T follicular helper cell (primary cell): ENCODE results near the gene DNAJB13.

Source experiments
- DNase-seq: peaks from one replicate; pipeline ENCODE4 v3.0.0-alpha.2; 2020; ENCODE audit warnings: low read depth

The DNAJB13 gene

DNA sequence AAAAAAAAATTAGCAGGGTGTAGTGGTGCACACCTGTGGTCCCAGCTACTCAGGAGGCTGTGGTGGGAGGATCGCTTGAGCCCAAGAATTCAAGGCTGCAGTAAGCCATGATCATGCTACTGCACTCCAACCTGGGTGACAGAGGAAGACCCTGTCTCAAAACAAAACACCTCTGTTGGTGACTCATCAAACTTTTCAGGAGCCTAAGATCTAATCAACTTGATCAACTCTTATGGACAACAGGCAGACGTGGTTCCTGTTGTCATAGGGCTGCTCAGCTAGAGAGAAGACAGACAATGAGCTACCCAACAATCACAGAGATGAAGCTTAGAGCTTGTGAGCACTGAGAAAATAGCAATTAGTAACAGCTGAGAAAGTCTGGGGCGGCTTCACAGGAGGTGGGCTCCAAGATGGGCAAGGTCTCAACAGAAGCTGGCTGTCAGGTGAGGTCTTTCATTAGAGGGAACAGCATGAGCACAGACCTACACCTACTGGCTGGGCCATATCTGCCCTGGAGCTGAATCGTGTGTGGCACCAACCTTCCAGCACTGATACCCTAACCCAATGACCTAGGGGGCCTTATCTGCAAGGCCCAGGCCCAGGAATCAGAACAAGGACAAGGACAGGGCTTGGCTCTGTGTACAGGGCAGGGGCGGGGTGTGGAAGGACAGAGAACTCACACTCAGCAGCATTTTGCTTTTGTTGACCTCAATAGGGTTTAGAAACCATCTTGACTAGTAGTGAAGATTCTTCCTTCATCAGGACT lies 65.3 kb downstream of the DNAJB13 start:
- no peak for DNase-seq

DNA sequence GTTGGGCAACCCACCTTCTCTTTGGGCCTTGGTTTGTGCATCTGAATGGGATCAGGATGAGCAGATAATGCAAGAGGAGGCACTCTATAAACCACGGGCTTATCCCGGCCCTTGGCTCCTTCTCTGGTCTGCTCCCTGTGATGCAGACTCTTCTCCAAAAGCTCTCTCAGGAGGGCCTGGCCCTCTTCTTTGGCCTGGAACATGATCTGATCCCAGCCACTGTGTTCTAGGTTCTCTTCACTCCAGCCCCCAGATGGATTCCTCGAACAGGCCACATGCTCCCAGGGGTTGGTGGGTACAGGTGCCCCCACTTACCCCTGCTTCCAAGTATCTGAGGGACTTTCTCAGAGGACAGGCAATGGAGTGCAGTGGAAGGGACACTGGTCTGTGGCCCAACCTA lies 66.8 kb downstream of the DNAJB13 start:
- DNase-seq = no peak

DNA sequence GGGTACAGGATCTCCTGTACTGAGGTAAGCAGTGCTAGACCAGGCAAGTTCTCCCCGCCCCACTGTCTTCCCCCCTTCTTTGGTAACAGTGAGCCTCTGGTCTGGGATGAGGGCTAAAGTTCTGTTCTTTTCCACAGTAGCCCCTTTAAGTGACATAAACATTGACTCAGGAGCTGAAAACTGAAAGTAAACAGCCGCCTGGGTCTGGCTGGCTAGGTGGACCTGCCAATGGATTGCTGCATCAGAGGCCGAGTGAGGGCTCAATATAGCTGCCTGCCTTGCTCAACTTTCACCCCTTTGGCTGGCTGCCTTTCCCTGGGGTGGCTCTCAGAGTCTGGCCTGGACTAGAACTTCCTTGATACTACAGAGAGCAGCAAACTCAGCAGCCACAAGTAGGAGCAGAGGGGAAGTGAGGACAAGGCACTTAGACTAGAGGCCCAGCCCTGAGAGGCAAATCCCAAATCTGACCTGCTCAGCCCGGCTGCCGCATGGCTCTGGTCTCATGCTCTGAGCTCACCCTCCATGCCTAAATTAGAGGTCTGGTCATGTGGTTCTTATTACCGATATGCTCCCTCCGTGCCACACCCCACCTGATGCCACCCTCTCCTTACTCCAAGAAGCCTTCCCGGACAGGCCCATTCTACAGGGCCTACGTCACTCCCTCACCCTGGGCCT lies 67.6 kb downstream of the DNAJB13 start:
- no peak for DNase-seq

DNA sequence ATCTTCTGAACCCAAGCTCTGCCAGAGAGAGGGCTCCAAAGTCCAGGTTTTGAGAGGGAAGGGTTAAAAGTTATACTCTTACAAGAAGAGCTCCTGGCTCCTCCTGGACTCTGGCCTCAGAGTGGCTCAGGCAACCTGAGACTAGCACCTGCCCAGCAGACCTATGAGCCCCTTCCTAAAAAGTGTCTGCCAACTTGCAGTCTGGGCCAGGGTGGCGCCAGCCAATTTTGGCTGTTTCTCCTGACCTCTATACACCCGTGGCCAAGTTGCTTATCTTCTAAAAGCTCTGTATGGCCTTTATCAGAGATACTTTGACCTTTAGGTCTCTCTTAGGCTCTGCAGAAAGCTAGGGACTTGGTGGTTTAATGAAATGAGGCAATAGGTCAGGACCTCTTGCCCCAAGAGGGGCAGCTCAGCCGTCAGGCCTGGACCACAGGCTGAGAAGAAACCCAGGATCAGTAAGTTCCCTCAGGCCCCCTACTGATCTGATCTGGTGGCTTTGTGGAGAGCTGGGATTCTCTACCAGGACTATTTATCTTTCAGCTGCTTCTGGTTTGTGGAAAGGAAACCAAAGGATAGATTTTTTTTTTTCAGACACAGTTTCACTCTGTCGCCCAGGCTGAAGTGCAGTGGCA lies 68.4 kb downstream of the DNAJB13 start:
- DNase-seq = no peak

GRCh38 chr11:74019860-74020259 lies 69.0 kb downstream of the DNAJB13 start:
- no peak for DNase-seq
